ENCODE data around the gene SMIM38.
A peak's percentile ranks its signal among the peaks of the same experiment; 100 is the strongest.

Gene SMIM38

DNA sequence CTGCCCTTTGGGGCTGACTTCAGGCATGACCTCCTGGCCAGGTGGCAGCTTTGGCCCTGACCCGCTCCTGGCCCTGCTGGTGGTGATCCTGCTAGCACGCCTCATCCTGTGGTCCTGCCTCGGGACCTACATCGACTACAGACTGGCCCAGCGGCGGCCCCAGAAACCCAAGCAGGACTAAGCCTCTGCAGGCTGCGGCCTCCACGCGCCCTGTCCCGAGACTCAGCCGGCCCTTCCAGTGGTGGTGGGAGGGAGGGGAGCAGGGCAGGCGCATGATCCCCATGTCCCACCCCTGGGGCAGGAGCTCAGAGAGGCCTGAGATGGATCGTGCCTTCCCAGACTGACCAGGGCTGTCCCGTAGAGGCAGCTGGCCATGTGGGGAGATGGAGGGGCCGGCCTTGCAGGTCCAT lies 2.1 kb downstream of the SMIM38 start:
- H3K27me3 ChIP-seq (ENCODE audit: insufficient read depth, low read length): no peaks in the 10 kb centered on the region
- no peak overlapping the region for H4K12ac ChIP-seq (ENCODE audit: low read depth, low read length)
- no peak overlapping the region for H2AFZ ChIP-seq (ENCODE audit: insufficient read depth, low read length, poor library complexity)
- H3K79me2 ChIP-seq (ENCODE audit: control insufficient read depth, insufficient read depth, low read length, poor library complexity): no peaks in the 10 kb centered on the region
- H3K27ac ChIP-seq (ENCODE audit: low read depth, low read length): no peak overlapping the region
- H3K4me2 ChIP-seq (ENCODE audit: low read length): no peak overlapping the region
- no peak for DNase-seq
- H3K9ac ChIP-seq (ENCODE audit: low read length): no peak overlapping the region
- H3K23ac ChIP-seq (ENCODE audit: low read length): no peak overlapping the region
- no peaks in the 10 kb centered on the region for H3K36me3 ChIP-seq (ENCODE audit: control insufficient read depth in 1 of 2, insufficient read depth in 2 of 2, low read length in 2 of 2)
- H2AK5ac ChIP-seq (ENCODE audit: low read length): no peak overlapping the region
- peaks cover 2% of the 10 kb centered on the region for H3K9me3 ChIP-seq (ENCODE audit: insufficient read depth, low read depth, low read length)
- H2BK12ac ChIP-seq (ENCODE audit: low read length): no peak overlapping the region
- peaks cover 0 to 3% of the 10 kb centered on the region in 2 experiments for H3K4me1 ChIP-seq (ENCODE audit: control insufficient read depth in 1 of 2, insufficient read depth in 2 of 2, low read length in 2 of 2)
- H3K4me3 ChIP-seq (ENCODE audit: low read depth, low read length): no peak overlapping the region
- no peaks in the 10 kb centered on the region for H3K79me1 ChIP-seq (ENCODE audit: low read length)
- no peak overlapping the region for H3K18ac ChIP-seq (ENCODE audit: low read length)
- no peak overlapping the region for H2BK5ac ChIP-seq (ENCODE audit: low read depth, low read length, poor library complexity)
- WGBS (ENCODE audit: extremely low coverage, insufficient coverage, insufficient read length): no CpG with 5 or more reads among the region's 15 CpGs
- no peak overlapping the region for H3K14ac ChIP-seq (ENCODE audit: low read length)
- no peak overlapping the region for H4K8ac ChIP-seq (ENCODE audit: low read depth, low read length)
- no peak overlapping the region for H2BK120ac ChIP-seq (ENCODE audit: insufficient read depth, low read length, poor library complexity)
- H3K4ac ChIP-seq (ENCODE audit: low read depth, low read length): no peak overlapping the region
- no peak overlapping the region for H4K91ac ChIP-seq (ENCODE audit: low read depth, low read length)

DNA sequence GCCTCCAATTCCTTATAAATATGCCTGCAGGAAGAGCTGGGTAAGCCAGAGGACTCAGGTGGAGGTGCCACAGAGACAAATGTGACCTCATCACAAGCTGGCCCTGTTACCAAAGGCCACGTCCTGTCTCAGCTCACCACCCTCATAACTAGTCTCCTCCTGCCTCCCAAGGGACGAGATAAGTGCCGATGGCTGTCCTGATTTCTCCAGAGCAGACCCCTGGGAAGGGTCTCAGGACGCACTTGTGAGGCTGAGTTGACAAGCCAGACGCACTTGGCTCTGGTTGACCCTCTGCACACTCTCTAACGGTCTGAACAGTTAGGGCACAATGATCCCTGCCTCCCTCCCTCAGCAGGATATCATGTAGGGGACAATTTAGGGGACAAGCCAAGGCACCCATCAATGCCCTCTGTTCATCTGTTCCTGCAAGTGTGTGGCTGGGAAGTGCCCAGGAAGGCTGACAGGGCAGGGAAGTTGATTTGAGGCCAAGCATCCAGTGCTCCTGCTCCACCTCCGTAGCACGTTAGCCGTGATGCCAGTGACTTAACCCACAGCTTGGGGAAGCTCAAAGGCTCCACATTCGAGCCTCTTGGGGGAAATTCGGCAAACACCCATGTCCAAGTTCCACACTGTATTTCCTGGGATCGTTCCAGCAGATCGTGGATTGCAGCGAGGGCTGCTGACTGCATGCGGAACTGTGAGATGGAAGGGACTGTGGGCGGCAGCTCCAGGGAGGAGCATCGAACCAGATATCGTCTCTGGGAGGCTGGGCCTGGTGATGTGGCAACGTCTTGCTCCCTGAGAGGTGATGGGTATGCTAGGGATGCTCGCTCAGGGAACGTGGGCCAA lies 2.8 kb downstream of the SMIM38 start:
- H3K9me3 ChIP-seq (ENCODE audit: insufficient read depth, low read depth, low read length): peaks cover 2% of the 10 kb centered on the region
- H3K79me1 ChIP-seq (ENCODE audit: low read length): no peaks in the 10 kb centered on the region
- H3K4me3 ChIP-seq (ENCODE audit: low read depth, low read length): no peak overlapping the region
- no peak overlapping the region for H2AK5ac ChIP-seq (ENCODE audit: low read length)
- WGBS (ENCODE audit: extremely low coverage, insufficient coverage, insufficient read length): no CpG with 5 or more reads among the region's 21 CpGs
- H3K4ac ChIP-seq (ENCODE audit: low read depth, low read length): no peak overlapping the region
- H2BK120ac ChIP-seq (ENCODE audit: insufficient read depth, low read length, poor library complexity): no peak overlapping the region
- DNase-seq: no peak
- H3K4me1 ChIP-seq (ENCODE audit: control insufficient read depth in 1 of 2, insufficient read depth in 2 of 2, low read length in 2 of 2): peaks cover 0 to 3% of the 10 kb centered on the region in 2 experiments
- H2AFZ ChIP-seq (ENCODE audit: insufficient read depth, low read length, poor library complexity): no peak overlapping the region
- no peak overlapping the region for H4K8ac ChIP-seq (ENCODE audit: low read depth, low read length)
- no peak overlapping the region for H2BK12ac ChIP-seq (ENCODE audit: low read length)
- no peak overlapping the region for H4K91ac ChIP-seq (ENCODE audit: low read depth, low read length)
- no peak overlapping the region for H3K27ac ChIP-seq (ENCODE audit: low read depth, low read length)
- H3K14ac ChIP-seq (ENCODE audit: low read length): no peak overlapping the region
- H2BK5ac ChIP-seq (ENCODE audit: low read depth, low read length, poor library complexity): no peak overlapping the region
- no peak overlapping the region for H3K4me2 ChIP-seq (ENCODE audit: low read length)
- H3K79me2 ChIP-seq (ENCODE audit: control insufficient read depth, insufficient read depth, low read length, poor library complexity): no peaks in the 10 kb centered on the region
- no peaks in the 10 kb centered on the region for H3K36me3 ChIP-seq (ENCODE audit: control insufficient read depth in 1 of 2, insufficient read depth in 2 of 2, low read length in 2 of 2)
- H3K18ac ChIP-seq (ENCODE audit: low read length): no peak overlapping the region
- no peak overlapping the region for H4K12ac ChIP-seq (ENCODE audit: low read depth, low read length)
- no peak overlapping the region for H3K9ac ChIP-seq (ENCODE audit: low read length)
- H3K27me3 ChIP-seq (ENCODE audit: insufficient read depth, low read length): no peaks in the 10 kb centered on the region
- H3K23ac ChIP-seq (ENCODE audit: low read length): no peak overlapping the region

DNA sequence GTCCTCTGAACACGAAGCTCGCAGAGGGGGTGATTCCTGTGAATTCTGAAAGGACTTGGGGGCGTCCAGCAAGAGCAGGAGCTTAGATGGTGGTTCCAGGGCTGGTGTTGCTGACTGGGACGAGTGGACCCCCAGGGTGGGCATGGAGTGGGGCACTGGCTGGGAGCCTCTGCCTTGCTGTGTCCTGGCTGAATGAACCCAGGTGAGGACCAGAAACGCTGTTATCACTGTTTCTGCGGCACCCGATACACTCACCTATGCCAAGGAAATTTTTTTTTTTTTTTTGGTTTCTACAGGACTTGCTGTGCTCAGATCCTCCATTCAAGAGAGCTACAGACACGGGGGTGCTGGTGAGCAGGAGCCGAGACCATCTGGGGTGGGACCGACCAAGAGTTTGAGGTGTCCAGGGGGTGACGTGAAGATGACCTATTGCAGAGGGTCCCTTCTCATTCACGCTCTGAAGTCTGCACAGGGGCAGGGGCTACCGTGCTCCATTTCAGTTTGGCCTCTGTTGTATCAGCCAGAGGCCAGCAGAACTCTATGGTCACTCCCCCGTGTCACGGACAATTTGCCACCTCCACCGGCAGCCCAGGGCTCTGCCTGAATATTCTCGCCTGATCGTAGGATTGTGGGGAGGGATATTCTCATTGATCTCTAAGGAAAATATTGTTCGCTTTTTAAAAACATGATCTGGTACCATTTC lies 3.6 kb downstream of the SMIM38 start:
- Histone ChIP-seq H3K23ac (ENCODE audit: low read length) (no peak overlapping the region), H3K27me3 (ENCODE audit: insufficient read depth, low read length) (no peaks in the 10 kb centered on the region), H4K12ac (ENCODE audit: low read depth, low read length) (no peak overlapping the region), H4K8ac (ENCODE audit: low read depth, low read length) (no peak overlapping the region), H4K91ac (ENCODE audit: low read depth, low read length) (no peak overlapping the region), H3K4me2 (ENCODE audit: low read length) (no peak overlapping the region), H2AK5ac (ENCODE audit: low read length) (no peak overlapping the region), H3K4me3 (ENCODE audit: low read depth, low read length) (no peak overlapping the region), H3K4ac (ENCODE audit: low read depth, low read length) (no peak overlapping the region), H2BK120ac (ENCODE audit: insufficient read depth, low read length, poor library complexity) (no peak overlapping the region), H3K36me3 (ENCODE audit: control insufficient read depth in 1 of 2, insufficient read depth in 2 of 2, low read length in 2 of 2) (no peaks in the 10 kb centered on the region), H2BK12ac (ENCODE audit: low read length) (no peak overlapping the region), H3K14ac (ENCODE audit: low read length) (no peak overlapping the region), H2AFZ (ENCODE audit: insufficient read depth, low read length, poor library complexity) (no peak overlapping the region), H3K27ac (ENCODE audit: low read depth, low read length) (no peak overlapping the region), H2BK5ac (ENCODE audit: low read depth, low read length, poor library complexity) (no peak overlapping the region), H3K79me1 (ENCODE audit: low read length) (no peaks in the 10 kb centered on the region), H3K79me2 (ENCODE audit: control insufficient read depth, insufficient read depth, low read length, poor library complexity) (no peaks in the 10 kb centered on the region), H3K4me1 (ENCODE audit: control insufficient read depth in 1 of 2, insufficient read depth in 2 of 2, low read length in 2 of 2) (peaks cover 0 to 3% of the 10 kb centered on the region in 2 experiments), H3K18ac (ENCODE audit: low read length) (no peak overlapping the region), H3K9me3 (ENCODE audit: insufficient read depth, low read depth, low read length) (peaks cover 3% of the 10 kb centered on the region), H3K9ac (ENCODE audit: low read length) (no peak overlapping the region)
- no peak for DNase-seq
- WGBS (ENCODE audit: extremely low coverage, insufficient coverage, insufficient read length): no CpG with 5 or more reads among the region's 19 CpGs

DNA sequence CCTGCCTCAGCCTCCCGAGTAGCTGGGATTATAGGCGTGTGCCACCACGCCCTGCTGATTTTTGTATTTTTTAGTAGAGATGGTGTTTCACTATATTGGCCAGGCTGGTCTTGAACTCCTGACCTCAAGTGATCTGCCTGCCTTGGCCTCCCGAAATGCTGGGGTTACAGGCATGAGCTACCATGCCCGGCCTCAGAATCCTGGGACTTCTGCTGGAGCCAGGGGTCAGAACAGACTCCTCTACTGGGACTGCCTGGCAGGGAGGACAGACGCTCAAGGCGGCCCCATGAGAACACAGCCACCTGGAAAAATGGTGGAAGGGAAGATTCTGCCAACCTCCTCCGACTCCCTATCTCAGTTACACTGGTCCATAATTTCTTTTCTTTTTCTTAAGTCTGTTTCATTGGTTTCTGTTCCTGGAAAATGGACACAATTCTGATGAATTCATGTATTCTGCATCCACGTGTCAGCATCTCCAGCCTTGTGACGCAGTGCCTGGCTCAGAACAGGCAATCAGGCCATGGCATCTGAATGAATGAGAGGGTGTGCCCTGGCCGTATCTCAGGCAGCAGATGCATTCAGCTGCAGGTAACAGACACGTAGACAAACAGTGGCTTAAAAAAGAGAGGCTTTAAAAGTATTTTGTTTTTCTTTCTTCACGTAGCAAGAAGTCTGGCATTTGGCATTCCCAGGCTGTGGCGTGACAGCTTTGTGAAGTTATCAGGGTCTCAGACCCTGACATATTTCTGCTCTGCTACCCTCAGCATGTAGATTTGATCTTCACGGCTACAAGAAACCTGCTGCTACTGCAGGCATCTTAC lies 4.8 kb downstream of the SMIM38 start:
- no peaks in the 10 kb centered on the region for H3K27me3 ChIP-seq (ENCODE audit: insufficient read depth, low read length)
- H3K36me3 ChIP-seq (ENCODE audit: control insufficient read depth in 1 of 2, insufficient read depth in 2 of 2, low read length in 2 of 2): no peaks in the 10 kb centered on the region
- no peak overlapping the region for H4K91ac ChIP-seq (ENCODE audit: low read depth, low read length)
- no peak overlapping the region for H3K14ac ChIP-seq (ENCODE audit: low read length)
- no peak overlapping the region for H3K18ac ChIP-seq (ENCODE audit: low read length)
- WGBS (ENCODE audit: extremely low coverage, insufficient coverage, insufficient read length): no CpG with 5 or more reads among the region's 15 CpGs
- no peak overlapping the region for H3K23ac ChIP-seq (ENCODE audit: low read length)
- no peak overlapping the region for H2AK5ac ChIP-seq (ENCODE audit: low read length)
- H3K4me1 ChIP-seq (ENCODE audit: control insufficient read depth in 1 of 2, insufficient read depth in 2 of 2, low read length in 2 of 2): peaks cover 0 to 3% of the 10 kb centered on the region in 2 experiments
- H2BK5ac ChIP-seq (ENCODE audit: low read depth, low read length, poor library complexity): no peak overlapping the region
- H2BK120ac ChIP-seq (ENCODE audit: insufficient read depth, low read length, poor library complexity): no peak overlapping the region
- no peak overlapping the region for H3K4me3 ChIP-seq (ENCODE audit: low read depth, low read length)
- H3K9me3 ChIP-seq (ENCODE audit: insufficient read depth, low read depth, low read length): peaks cover 6% of the 10 kb centered on the region
- H2BK12ac ChIP-seq (ENCODE audit: low read length): no peak overlapping the region
- no peak overlapping the region for H3K4ac ChIP-seq (ENCODE audit: low read depth, low read length)
- peak; percentile 94 to 96 for DNase-seq
- no peak overlapping the region for H3K9ac ChIP-seq (ENCODE audit: low read length)
- H3K79me1 ChIP-seq (ENCODE audit: low read length): no peaks in the 10 kb centered on the region
- H4K12ac ChIP-seq (ENCODE audit: low read depth, low read length): no peak overlapping the region
- no peak overlapping the region for H3K27ac ChIP-seq (ENCODE audit: low read depth, low read length)
- H3K79me2 ChIP-seq (ENCODE audit: control insufficient read depth, insufficient read depth, low read length, poor library complexity): no peaks in the 10 kb centered on the region
- no peak overlapping the region for H3K4me2 ChIP-seq (ENCODE audit: low read length)
- no peak overlapping the region for H4K8ac ChIP-seq (ENCODE audit: low read depth, low read length)
- no peak overlapping the region for H2AFZ ChIP-seq (ENCODE audit: insufficient read depth, low read length, poor library complexity)

Measured in trophoblast cell (in vitro differentiated cells and primary cell).